OCI-LY1 (cell line): ENCODE measurements around the gene STON2.

ENCODE experiments used
- EZH2 ChIP-seq: fragments of 200-600 bp; sonication (generic), shearing (Covaris generic); IDR thresholded peaks from 2 replicates; pipeline ENCODE4 v1.8.0; 2017; ENCODE audit warnings: borderline replicate concordance, mixed run types, mild to moderate bottlenecking, antibody characterized with exemption, low read length, moderate library complexity, mixed read lengths
- TF ChIP-seq, protein P1 (sequence below): fragments of 200-600 bp; sonication (generic), shearing (Covaris generic); IDR thresholded peaks from 2 replicates; pipeline ENCODE4 v1.5.1; 2017; ENCODE audit warnings: mild to moderate bottlenecking, antibody characterized with exemption, low read length, moderate library complexity, mixed read lengths

DNA sequence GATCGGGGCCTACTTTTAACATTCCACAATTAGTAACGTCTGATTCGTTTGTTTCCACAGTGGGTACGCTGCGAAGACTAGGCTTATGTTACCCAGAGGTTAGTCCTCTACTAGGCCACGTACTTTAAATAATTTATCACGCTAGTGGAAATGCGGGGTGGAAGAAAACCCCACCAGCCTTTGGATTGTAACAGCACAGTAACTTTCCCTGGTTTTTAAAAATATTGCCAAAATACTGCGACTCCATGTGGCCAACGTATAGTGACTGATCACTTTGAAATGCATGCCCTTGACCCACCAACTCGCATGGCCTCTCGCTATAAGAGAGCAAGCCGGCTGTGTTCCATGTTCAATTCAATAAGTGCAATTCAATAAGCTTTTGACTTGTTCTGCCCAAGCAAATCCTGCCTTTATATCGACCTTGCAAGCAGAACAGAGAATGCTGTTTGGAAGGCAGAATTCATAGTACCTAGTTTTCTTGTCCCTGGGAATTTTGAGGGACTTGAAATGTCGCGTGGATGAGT, 178.5 kb downstream of the STON2 start:
- TF ChIP-seq, protein P1, sequence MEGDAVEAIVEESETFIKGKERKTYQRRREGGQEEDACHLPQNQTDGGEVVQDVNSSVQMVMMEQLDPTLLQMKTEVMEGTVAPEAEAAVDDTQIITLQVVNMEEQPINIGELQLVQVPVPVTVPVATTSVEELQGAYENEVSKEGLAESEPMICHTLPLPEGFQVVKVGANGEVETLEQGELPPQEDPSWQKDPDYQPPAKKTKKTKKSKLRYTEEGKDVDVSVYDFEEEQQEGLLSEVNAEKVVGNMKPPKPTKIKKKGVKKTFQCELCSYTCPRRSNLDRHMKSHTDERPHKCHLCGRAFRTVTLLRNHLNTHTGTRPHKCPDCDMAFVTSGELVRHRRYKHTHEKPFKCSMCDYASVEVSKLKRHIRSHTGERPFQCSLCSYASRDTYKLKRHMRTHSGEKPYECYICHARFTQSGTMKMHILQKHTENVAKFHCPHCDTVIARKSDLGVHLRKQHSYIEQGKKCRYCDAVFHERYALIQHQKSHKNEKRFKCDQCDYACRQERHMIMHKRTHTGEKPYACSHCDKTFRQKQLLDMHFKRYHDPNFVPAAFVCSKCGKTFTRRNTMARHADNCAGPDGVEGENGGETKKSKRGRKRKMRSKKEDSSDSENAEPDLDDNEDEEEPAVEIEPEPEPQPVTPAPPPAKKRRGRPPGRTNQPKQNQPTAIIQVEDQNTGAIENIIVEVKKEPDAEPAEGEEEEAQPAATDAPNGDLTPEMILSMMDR = no peak
- TF ChIP-seq EZH2 = no peak
